Measurements from ENCODE around the gene FAM120B.

DNA sequence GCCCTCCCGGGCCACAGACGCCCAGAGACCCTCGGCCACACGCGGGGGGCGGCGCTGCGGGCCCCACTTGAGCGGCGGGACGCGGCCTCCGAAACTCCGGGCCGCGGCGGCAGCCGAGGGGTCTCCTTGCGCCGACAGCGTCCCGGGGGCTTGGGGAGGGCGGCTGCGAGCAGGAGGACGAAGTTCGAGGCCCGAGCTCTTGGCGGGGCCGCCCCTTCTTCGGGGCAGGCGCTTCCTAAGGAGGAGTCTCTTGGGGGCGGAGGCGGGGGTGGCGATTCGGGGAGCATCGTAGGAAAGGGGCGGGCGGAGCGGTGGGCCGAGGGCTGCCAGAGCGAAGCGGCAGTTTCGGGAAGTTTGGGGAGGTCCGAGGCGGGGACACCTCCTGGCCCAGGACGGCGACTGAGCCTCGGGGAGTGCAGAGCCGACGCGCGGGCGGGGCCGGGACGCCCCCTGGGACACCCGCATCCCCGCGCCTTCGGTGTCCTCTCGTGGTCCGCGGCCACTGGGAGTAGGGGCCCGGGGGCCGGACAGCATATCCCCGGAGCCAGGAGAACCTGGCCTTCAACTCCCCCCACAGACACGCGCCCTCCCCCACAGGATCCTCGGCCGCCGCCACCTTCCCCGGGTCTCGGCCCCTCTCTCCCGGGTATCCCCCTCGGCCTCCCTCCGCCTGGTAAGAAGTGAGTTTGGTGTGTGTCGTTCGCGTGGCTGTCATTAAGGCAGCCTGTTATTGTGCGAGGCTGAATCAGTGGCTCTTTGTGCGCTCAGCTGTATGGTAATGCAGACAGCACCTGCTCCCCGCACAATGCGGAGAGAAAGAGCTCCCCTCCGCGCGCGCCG lies 15.1 kb upstream of the FAM120B start:
- TF ChIP-seq GATA1 (IDR thresholded peaks at IDR 0.05; ENCODE audit: low read depth, low read length) (no peak), POLR2A (IDR thresholded peaks at IDR 0.05; ENCODE audit: low read length) (no peak)
